K562 (cell line): ENCODE data around the gene ZNF407. TPM values are rescaled to one million over a fixed set of nuclear protein-coding genes. Genes with fewer than 3 reads are reported as not detected.

Experiments used
- ATAC-seq: fragments of 200-7000 bp; cut with Tn5 transposase; 3 replicates; pipeline ENCODE4 v1.9.1; 2020; ENCODE audit warnings: moderate library complexity
- BruUV-seq: library from RNA; stranded (reverse); fragments of 400-500 nt; replicated peaks from 2 replicates; lab custom pipeline; 2021; lab: Mats Ljungman, UMichigan
- CTCF ChIA-PET: fragments of 300-600 bp; formaldehyde crosslinking; extraction: SDS; loops from one replicate; lab custom pipeline; 2021; ENCODE audit warnings: low intra/inter-chr PET ratio; lab: Yijun Ruan, JAX
- POLR2A ChIA-PET: fragments of 300-600, 350-650 bp; sonication (Branson Sonifier 250); formaldehyde crosslinking; extraction: SDS; loops from one replicate; lab custom pipeline; 2021; ENCODE audit warnings: antibody characterized with exemption, inconsistent platforms; lab: Yijun Ruan, JAX
- DNase-seq, 4 experiments: peaks; one replicate each; pipeline versions ENCODE4 v3.0.0 to v3.0.0-alpha.2; 2011 to 2018; ENCODE audit warnings: low spot score in 3 of 4, mixed read lengths in 3 of 4; ENCODE audit errors: extremely low read depth in 1 of 4
- FAIRE-seq: peaks from 2 replicates; lab custom pipeline; 2011; peaks lifted over from hg19 to GRCh38; lab: Jason Lieb, UNC
- H2AFZ ChIP-seq: 2 replicates; pipeline ENCODE4 v1.6.0; 2011; ENCODE audit warnings: low read depth, low read length, control low read depth, inconsistent platforms
- H3K27ac ChIP-seq: fragments of 200-600 bp; 3 replicates; pipeline ENCODE4 v1.8.0; 2011; ENCODE audit warnings: low read depth, mild to moderate bottlenecking, control low read depth, inconsistent platforms, low read length, moderate library complexity, mixed read lengths; ENCODE audit errors: extremely low read depth
- H3K27me3 ChIP-seq, 2 experiments: fragments of 300-600 bp in 1 of 2; 2 replicates in 1 of 2; 3 replicates in 1 of 2; pipeline versions ENCODE4 v1.6.0 to v1.8.0; 2011; ENCODE audit warnings: inconsistent platforms in 2 of 2, low read length in 2 of 2, mild to moderate bottlenecking in 1 of 2, mixed read lengths in 1 of 2, moderate library complexity in 1 of 2; ENCODE audit not compliant: control insufficient read depth in 2 of 2, insufficient read depth in 2 of 2
- H3K36me3 ChIP-seq: fragments of 300-600 bp; 3 replicates; pipeline ENCODE4 v1.8.0; 2011; ENCODE audit warnings: mild to moderate bottlenecking, low read length, inconsistent platforms; ENCODE audit not compliant: control insufficient read depth, insufficient read depth
- H3K4me1 ChIP-seq, 2 experiments: fragments of 200-600 bp in 1 of 2; replicated peaks in 1 of 2; 2 replicates in 1 of 2; 3 replicates in 1 of 2; pipeline versions ENCODE4 v1.5.1 to v1.8.0; 2011; ENCODE audit warnings: inconsistent platforms in 2 of 2, low read length in 2 of 2, mild to moderate bottlenecking in 1 of 2, mixed read lengths in 1 of 2, moderate library complexity in 1 of 2; ENCODE audit not compliant: control insufficient read depth in 2 of 2, insufficient read depth in 2 of 2
- H3K4me2 ChIP-seq: 2 replicates; pipeline ENCODE4 v1.6.1; 2011; ENCODE audit warnings: low read length, control low read depth, inconsistent platforms, mixed read lengths; ENCODE audit not compliant: insufficient read depth
- H3K4me3 ChIP-seq: fragments of 200-600 bp; sonication (generic), shearing (Covaris generic); 2 replicates; pipeline ENCODE4 v1.5.1; 2016; ENCODE audit warnings: control low read depth, inconsistent platforms
- H3K79me2 ChIP-seq: fragments of 200-600 bp; 3 replicates; pipeline ENCODE4 v1.8.0; 2011; ENCODE audit warnings: low read length, inconsistent platforms; ENCODE audit not compliant: control insufficient read depth, insufficient read depth
- H3K9ac ChIP-seq, 2 experiments: 2 replicates each; pipeline versions ENCODE4 v1.6.0 to v1.6.1; 2011; ENCODE audit warnings: low read depth in 2 of 2, low read length in 2 of 2, control low read depth in 1 of 2, inconsistent platforms in 1 of 2, mild to moderate bottlenecking in 1 of 2, mixed read lengths in 1 of 2; ENCODE audit not compliant: insufficient read depth in 1 of 2
- H3K9me1 ChIP-seq: one replicate; pipeline ENCODE4 v1.6.0; 2011; ENCODE audit warnings: inconsistent platforms, mild to moderate bottlenecking, low read length, moderate library complexity; ENCODE audit not compliant: control insufficient read depth, insufficient read depth
- H3K9me3 ChIP-seq: replicated peaks from 2 replicates; pipeline ENCODE4 v1.5.1; 2011; ENCODE audit warnings: low read depth, low read length, inconsistent platforms; ENCODE audit not compliant: control insufficient read depth, insufficient read depth
- H4K20me1 ChIP-seq: replicated peaks from 2 replicates; pipeline ENCODE4 v1.6.1; 2011; ENCODE audit warnings: low read length, inconsistent platforms, mixed read lengths; ENCODE audit not compliant: control insufficient read depth, insufficient read depth
- CBFA2T3 ChIP-seq: fragments of 450-650 bp; IDR thresholded peaks from 2 replicates; pipeline ENCODE4 v1.6.1; 2017
- CBX3 ChIP-seq, 2 experiments: IDR thresholded peaks; 1 replicate in 1 of 2; 2 replicates in 1 of 2; pipeline ENCODE4 v1.6.1; 2012; ENCODE audit warnings: inconsistent platforms in 2 of 2, low read length in 2 of 2, borderline replicate concordance in 1 of 2, control low read depth in 1 of 2
- FIP1L1 ChIP-seq: fragments of 200-400 bp; formaldehyde crosslinking; IDR thresholded peaks from 2 replicates; pipeline ENCODE4 v1.6.1; 2018; ENCODE audit warnings: mild to moderate bottlenecking, low read depth, low read length; ENCODE audit not compliant: poor library complexity, severe bottlenecking
- NCOA4 ChIP-seq: fragments of 450-650 bp; IDR thresholded peaks from 2 replicates; pipeline ENCODE4 v1.6.1; 2018; ENCODE audit warnings: mild to moderate bottlenecking; ENCODE audit not compliant: partially characterized antibody
- NR4A1 ChIP-seq, 2 experiments: fragments of 250-450 bp in 1 of 2; fragments of 450-650 bp in 1 of 2; sonication (Bioruptor Pico) in 1 of 2; IDR thresholded peaks; 2 replicates each; pipeline versions ENCODE4 v1.4.0 to v1.6.1; 2016 to 2020; ENCODE audit warnings: mild to moderate bottlenecking in 2 of 2, missing compliant biosample characterization in 1 of 2, missing genetic modification characterization in 1 of 2, moderate library complexity in 1 of 2
- PATZ1 ChIP-seq: fragments of 250-450 bp; sonication (Bioruptor Pico); IDR thresholded peaks from 2 replicates; pipeline ENCODE4 v1.5.0; 2020; ENCODE audit warnings: mild to moderate bottlenecking, borderline replicate concordance
- PHTF2 ChIP-seq: fragments of 250-450 bp; sonication (Bioruptor Pico); IDR thresholded peaks from 2 replicates; pipeline ENCODE4 v1.5.0; 2021; ENCODE audit warnings: mild to moderate bottlenecking
- POLR2AphosphoS5 ChIP-seq: IDR thresholded peaks from 2 replicates; pipeline ENCODE4 v1.6.1; 2011; ENCODE audit warnings: mild to moderate bottlenecking, low read depth, low read length, moderate library complexity; ENCODE audit not compliant: control insufficient read depth, insufficient read depth
- U2AF1 ChIP-seq: fragments of 200-400 bp; formaldehyde crosslinking; optimal IDR thresholded peaks from 2 replicates; pipeline ENCODE3; 2017; ENCODE audit warnings: mild to moderate bottlenecking, low read depth, low read length, moderate library complexity
- ZFPM2 ChIP-seq: fragments of 250-450 bp; sonication (Bioruptor Pico); IDR thresholded peaks from 2 replicates; pipeline ENCODE4 v1.5.1; 2022; ENCODE audit warnings: mild to moderate bottlenecking
- ZNF124 ChIP-seq: sonication (generic); formaldehyde crosslinking; IDR thresholded peaks from 2 replicates; pipeline ENCODE4 v1.8.1; 2022; ENCODE audit warnings: missing genetic modification reagents
- ZNF143 ChIP-seq: sonication (generic); formaldehyde crosslinking; IDR thresholded peaks from 2 replicates; pipeline ENCODE4 v1.9.0; 2022; ENCODE audit warnings: mild to moderate bottlenecking, missing genetic modification reagents
- ZNF75A ChIP-seq: fragments of 450-650 bp; formaldehyde crosslinking; IDR thresholded peaks from 2 replicates; pipeline ENCODE4 v1.4.0; 2020; ENCODE audit warnings: mild to moderate bottlenecking
- WGBS: fragments of 100-300 bp; shearing (Covaris generic); methylation state at CpG from one replicate; pipeline ENCODE4 v1.1.6; 2016; ENCODE audit warnings: low coverage, mixed read lengths; ENCODE audit not compliant: insufficient coverage; ENCODE audit errors: missing lambda C conversion rate; 5-methylcytosine and 5-hydroxymethylcytosine counted together
- in situ Hi-C: fragments of 300-500 bp; cut with MboI; formaldehyde crosslinking; loops from 4 replicates; pipeline ENCODE4 v1.15.0; 2018; ENCODE audit warnings: inconsistent platforms, mixed read lengths
- intact Hi-C: fragments of 100-400 bp; cut with micrococcal nuclease; formaldehyde crosslinking; loops from 2 replicates; pipeline ENCODE4 v1.14.2; 2022
- polyA plus RNA-seq, 8 experiments: library from polyadenylated mRNA; depleted of rRNA in 4 of 8; stranded (reverse) in 5 of 8; unstranded in 3 of 8; fragments of >200 nt; fragmentation: Nextera tagmentation in 2 of 8; fragmentation: Illumina TruSeq in 1 of 8; extraction: Ambion mirVana in 2 of 8; extraction: Trizol in 1 of 8; gene quantifications; 2 replicates each; pipeline versions ENCODE4 v1.2.1 to v1.2.3, GENCODE V29; 2011 to 2014; ENCODE audit warnings: inconsistent platforms in 1 of 8, missing spikeins in 1 of 8
- total RNA-seq, 7 experiments: library from RNA; depleted of rRNA in 6 of 7; stranded (reverse); fragments of >200 nt in 6 of 7; fragmentation: Illumina TruSeq in 2 of 7; extraction: Trizol in 2 of 7; gene quantifications; 2 replicates each; pipeline versions ENCODE4 v1.2.1 to v1.2.3, GENCODE V29; 2011 to 2021; ENCODE audit warnings: low replicate concordance in 1 of 7
- TF ChIP-seq, protein P1 (sequence below): fragments of 250-450 bp; sonication (Bioruptor Pico); IDR thresholded peaks from 2 replicates; pipeline ENCODE4 v1.4.0; 2020; ENCODE audit warnings: mild to moderate bottlenecking
- TF ChIP-seq, protein P2 (sequence below): fragments of 450-650 bp; IDR thresholded peaks from 2 replicates; pipeline ENCODE4 v1.6.1; 2018; ENCODE audit not compliant: partially characterized antibody

Gene ZNF407
- total and polyA plus RNA-seq, 9 of the 15 experiments (the other 6 are each of a cell fraction or from before 2014, with no cell fraction given), result 0.21 to 5.4 (median 2.3) TPM

DNA sequence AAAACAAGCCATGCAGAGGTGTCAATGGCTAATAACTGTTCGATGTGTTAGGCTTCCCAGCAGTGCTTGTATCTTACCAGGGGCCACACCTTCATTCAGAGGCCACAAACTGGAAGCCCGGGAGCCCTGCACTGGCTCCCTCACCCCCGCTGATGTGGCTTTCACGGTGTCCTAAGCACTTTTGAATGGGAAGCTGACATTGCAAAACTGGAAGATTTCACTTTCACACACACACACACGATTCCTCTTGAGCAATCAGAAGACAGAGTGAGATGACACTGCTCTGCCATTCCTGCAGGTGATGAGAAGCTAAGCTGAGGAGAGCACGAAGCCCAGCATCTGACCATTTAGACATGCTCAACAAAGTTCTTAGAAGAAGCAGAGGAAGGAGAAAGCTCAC is 8.6 kb upstream of the ZNF407 start:
- no peak overlapping the region for H3K4me2 ChIP-seq
- no peaks in the 10 kb centered on the region for H3K36me3 ChIP-seq
- DNase-seq (no peak), ATAC-seq (no peak), FAIRE-seq (no peak)
- H2AFZ ChIP-seq, result no peak overlapping the region
- in situ Hi-C loops, result no loop called here
- no TSS peak for BruUV-seq
- H3K4me3 ChIP-seq, result no peak overlapping the region
- H3K9me3 ChIP-seq, result no peaks in the 10 kb centered on the region
- no peak overlapping the region for H3K9ac ChIP-seq
- CTCF ChIA-PET, result no interaction called here
- H3K27ac ChIP-seq, result no peak overlapping the region
- WGBS, result 2% methylated on average over 6 of the region's 6 CpGs
- H3K79me2 ChIP-seq, result no peaks in the 10 kb centered on the region
- TF ChIP-seq NR4A1 (CRISPR knock-in tag; IDR thresholded peaks at IDR 0.05) (no peak), NR4A1 (tag; IDR thresholded peaks at IDR 0.05) (no peak), ZNF75A (CRISPR knock-in tag) (no peak), U2AF1 (no peak), ZNF124 (CRISPR knock-in tag) (no peak), NCOA4 (no peak), ZFPM2 (no peak), PHTF2 (CRISPR knock-in tag) (no peak), POLR2AphosphoS5 (no peak), CBX3 (IDR thresholded peaks at IDR 0.05; ENCODE audit: borderline replicate concordance in 1 of 2, low read length in 2 of 2) (no peak), PATZ1 (CRISPR knock-in tag) (no peak), FIP1L1 (no peak), CBFA2T3 (no peak), ZNF143 (CRISPR knock-in tag) (no peak)
- TF ChIP-seq, protein P1, sequence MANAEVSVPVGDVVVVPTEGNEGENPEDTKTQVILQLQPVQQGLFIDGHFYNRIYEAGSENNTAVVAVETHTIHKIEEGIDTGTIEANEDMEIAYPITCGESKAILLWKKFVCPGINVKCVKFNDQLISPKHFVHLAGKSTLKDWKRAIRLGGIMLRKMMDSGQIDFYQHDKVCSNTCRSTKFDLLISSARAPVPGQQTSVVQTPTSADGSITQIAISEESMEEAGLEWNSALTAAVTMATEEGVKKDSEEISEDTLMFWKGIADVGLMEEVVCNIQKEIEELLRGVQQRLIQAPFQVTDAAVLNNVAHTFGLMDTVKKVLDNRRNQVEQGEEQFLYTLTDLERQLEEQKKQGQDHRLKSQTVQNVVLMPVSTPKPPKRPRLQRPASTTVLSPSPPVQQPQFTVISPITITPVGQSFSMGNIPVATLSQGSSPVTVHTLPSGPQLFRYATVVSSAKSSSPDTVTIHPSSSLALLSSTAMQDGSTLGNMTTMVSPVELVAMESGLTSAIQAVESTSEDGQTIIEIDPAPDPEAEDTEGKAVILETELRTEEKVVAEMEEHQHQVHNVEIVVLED (CRISPR knock-in tag), result no peak
- TF ChIP-seq, protein P2, sequence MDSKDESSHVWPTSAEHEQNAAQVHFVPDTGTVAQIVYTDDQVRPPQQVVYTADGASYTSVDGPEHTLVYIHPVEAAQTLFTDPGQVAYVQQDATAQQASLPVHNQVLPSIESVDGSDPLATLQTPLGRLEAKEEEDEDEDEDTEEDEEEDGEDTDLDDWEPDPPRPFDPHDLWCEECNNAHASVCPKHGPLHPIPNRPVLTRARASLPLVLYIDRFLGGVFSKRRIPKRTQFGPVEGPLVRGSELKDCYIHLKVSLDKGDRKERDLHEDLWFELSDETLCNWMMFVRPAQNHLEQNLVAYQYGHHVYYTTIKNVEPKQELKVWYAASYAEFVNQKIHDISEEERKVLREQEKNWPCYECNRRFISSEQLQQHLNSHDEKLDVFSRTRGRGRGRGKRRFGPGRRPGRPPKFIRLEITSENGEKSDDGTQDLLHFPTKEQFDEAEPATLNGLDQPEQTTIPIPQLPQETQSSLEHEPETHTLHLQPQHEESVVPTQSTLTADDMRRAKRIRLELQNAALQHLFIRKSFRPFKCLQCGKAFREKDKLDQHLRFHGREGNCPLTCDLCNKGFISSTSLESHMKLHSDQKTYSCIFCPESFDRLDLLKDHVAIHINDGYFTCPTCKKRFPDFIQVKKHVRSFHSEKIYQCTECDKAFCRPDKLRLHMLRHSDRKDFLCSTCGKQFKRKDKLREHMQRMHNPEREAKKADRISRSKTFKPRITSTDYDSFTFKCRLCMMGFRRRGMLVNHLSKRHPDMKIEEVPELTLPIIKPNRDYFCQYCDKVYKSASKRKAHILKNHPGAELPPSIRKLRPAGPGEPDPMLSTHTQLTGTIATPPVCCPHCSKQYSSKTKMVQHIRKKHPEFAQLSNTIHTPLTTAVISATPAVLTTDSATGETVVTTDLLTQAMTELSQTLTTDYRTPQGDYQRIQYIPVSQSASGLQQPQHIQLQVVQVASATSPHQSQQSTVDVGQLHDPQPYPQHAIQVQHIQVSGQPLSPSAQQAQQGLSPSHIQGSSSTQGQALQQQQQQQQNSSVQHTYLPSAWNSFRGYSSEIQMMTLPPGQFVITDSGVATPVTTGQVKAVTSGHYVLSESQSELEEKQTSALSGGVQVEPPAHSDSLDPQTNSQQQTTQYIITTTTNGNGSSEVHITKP, result no peak
- TF ChIP-seq, all 486 proteins: peak for 0
- no peaks in the 10 kb centered on the region for H4K20me1 ChIP-seq
- POLR2A ChIA-PET, result interaction anchor here (0.7 kb wide), 1 partner anchor 10 kb away, joined by 3 read pairs; no protein-coding TSS in a partner anchor
- H3K9me1 ChIP-seq, result no peaks in the 10 kb centered on the region
- H3K4me1 ChIP-seq, result no peaks in the 10 kb centered on the region
- peaks cover 0 to 8% of the 10 kb centered on the region in 2 experiments; a peak in 4 of 5 replicates for H3K27me3 ChIP-seq
- intact Hi-C loops, result no loop called here
